Activated gamma-delta T cell treated with Interleukin-2 at 50 U/mL for 16 hours (primary cell): ENCODE data around the gene ATAD5.
"Not testable (repeated sequence)": the region's sequence is repeated elsewhere in the genome, so short reads cannot be mapped to it uniquely, and the experiment has no call there.

ENCODE experiments used
- DNase-seq: peaks from one replicate; pipeline ENCODE4 v3.0.0-alpha.2; 2020

Gene ATAD5

DNA sequence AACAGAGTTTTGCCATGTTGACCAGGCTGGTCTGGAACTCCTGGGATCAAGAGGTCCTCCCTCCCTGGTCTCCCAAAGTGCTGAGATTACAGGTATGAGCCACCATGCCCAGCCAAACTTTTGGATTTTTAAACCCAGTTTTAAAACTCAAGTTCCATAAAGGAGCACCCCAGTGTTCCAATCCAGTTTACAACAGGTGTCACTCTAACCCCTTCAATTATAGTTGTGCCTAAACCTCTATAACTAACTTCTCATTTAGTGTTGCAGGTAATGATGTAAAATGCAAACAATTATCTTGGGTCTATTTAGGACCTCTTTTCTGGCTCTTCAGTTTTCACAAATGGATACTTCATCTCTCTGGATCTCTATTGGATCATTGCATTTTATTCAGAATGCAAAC lies 82.2 kb downstream of the ATAD5 start:
- DNase-seq, result no peak

DNA sequence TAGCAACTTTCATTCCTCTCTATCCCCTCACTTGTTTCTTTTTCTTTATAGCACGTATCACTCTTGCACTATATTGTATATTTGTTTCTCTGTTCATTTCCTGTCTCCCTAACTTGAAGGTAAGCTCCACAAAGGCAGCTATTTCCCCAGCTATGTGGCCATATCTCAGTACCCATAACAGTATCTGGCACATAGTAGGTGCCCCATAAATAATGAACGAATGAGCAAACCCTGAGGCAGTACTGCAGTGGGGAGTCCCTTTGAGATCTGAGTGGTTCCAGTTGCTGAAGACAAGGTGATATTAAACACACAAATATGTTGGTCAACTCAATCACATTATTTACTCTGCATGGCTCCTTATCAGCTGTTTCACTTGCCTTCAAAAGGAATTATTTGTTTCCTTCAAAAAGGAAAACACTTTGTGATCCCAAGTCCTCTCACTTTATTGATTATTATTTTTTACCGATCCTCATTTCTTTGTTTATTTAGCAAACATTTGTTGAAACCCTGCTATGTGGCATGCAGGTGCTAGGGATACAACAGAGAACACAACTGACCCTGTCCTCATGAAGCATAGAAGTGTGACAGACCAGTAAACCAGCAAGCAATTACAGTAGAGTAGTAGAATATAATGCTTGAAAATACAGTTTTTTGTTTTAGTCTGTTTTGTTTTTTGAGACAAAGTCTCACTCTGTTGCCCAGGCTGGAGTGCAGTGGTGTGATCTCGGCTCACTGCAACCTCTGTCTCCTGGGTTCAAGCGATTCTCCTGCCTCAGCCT lies 84.3 kb downstream of the ATAD5 start:
- no peak for DNase-seq

DNA sequence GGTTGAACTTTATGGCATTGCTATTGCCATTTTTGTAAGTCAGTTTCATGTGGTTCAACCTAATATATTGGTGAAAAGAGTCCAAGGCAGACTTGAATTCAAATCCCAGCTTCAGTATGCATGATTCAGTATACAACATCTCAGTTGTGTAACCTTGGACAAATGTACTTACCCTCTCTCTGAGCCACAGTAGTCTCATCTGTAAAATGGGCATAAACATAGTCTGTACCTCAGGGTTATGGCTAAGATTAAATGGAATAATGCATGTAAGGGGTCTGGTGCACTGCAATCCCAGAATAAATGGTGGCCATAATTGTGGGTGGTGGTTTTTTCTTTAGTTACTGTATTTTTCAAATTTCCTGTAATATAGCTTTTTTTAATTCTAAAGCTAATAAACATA lies 85.3 kb downstream of the ATAD5 start:
- no peak for DNase-seq

GRCh38 chr17:30920282-30920681 lies 88.5 kb downstream of the ATAD5 start:
- DNase-seq, result no peak

DNA sequence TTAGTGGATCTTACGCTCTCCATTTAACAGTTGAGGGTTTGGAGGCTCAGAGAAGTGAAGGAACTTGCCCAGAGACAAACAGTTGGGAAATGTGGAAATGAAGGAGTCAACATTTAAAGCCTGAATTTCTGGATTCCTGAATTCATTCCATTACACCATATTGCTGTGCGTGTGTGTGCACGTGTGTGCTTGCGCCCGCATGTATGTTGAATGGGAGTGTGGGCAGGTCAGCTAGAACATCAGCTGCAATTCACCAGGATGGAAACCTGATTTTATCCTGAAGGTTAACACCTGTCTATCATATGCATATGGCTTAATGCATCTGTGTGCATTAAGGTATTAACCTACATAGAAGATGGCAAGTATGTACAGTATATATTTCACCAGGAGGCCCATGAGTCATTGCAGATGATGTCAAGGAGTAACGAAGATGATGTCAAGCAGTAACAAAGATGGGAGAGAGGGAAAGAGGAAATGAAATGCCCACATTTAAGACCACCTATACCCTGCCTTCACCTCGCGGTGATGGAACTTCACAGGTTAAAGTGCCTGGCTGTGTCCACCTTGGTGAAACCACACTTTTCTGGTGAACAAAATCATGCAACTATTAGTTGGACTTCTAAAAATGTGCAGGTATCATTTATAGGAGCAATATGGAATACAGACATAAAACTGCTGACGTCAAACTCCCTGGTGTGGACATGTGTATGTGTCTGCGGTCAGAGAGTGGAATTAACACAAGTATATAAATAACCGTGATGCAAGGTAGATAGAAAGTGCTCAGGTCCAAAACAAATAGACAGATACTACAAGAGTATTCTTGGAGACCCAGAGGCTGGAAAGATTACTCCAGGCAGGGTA lies 89.1 kb downstream of the ATAD5 start:
- DNase-seq, result no peak

DNA sequence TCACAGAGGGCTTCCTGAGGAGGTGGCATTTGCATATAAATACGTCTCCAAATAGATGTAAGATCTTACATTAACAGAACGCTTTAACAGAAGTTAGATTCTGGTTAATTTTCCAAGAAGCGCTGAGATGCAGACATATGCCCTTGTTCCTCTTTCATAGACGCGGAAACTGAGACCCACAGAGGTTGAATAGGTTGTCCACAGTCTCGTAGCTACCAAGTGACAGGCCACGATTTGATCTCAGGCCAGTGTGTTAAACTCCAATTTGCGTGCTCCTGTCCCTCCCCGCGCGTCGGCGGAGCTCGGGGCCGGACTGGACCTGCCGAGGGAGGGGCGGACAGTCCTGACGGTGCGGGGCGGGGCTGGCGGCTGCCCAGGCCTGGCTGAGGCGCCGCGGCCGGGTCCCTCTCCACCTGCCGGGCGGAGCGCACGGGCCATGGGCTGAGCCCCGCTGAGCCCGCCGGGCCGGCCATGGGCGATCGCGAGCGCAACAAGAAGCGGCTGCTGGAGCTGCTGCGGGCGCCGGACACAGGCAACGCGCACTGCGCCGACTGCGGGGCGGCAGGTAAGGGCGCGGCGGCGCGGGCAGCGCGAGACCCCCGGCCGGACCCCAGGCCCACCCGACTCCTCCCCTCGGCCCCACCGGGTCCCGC lies 89.9 kb downstream of the ATAD5 start, which contains the start of gene ADAP2:
Gene ADAP2, plus strand, starts transcription at position 402 of the 653 bp plus-strand sequence. Its CDS starts 70 bp downstream, at position 472.
- no peak for DNase-seq

- no peak for DNase-seq
Observed at GRCh38 chr17:30922235-30923030, 90.7 kb downstream of the ATAD5 start.

DNA sequence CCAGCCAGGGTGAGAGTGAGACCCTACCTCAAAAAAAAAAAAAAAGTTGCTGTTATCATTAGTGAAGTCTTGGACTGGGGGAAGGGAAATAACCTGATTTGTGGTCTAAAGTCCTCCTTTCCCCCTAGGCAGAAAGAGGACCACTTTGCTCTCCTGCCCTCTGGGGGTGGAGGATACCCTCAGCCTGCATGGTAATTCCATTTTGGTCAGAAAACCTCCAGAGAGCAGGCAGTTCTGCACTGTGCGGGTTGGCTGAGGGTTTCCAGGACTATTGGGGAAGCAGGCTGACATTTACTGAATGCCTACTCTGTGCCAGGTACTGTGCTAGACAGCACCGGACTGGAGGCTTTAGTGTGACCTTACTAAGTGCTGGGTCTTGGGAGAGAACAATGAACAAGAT lies 92.6 kb downstream of the ATAD5 start:
- DNase-seq, result no peak

DNA sequence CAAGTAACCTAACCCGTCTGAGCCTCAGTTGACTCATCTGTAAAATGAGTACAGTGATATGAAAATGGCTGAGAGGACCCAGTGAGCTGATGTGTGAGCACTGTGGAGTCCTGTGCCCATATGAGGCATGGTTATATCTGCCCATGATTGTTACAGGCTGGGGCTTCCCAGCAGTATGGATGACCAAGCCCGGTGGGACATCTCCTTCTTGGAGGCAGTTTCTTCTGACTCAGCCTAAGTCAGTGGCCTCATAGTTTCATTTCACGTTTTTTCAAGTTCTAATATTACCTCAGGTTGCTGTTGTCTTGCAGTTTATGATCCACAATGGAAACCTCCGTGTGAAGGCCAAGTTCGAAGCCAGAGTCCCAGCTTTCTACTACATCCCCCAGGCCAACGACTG lies 94.8 kb downstream of the ATAD5 start:
- no peak for DNase-seq

- DNase-seq, result no peak
Observed at GRCh38 chr17:30927756-30928155, 96.0 kb downstream of the ATAD5 start.

GRCh38 chr17:30928584-30928983 lies 96.8 kb downstream of the ATAD5 start:
- no peak for DNase-seq

DNA sequence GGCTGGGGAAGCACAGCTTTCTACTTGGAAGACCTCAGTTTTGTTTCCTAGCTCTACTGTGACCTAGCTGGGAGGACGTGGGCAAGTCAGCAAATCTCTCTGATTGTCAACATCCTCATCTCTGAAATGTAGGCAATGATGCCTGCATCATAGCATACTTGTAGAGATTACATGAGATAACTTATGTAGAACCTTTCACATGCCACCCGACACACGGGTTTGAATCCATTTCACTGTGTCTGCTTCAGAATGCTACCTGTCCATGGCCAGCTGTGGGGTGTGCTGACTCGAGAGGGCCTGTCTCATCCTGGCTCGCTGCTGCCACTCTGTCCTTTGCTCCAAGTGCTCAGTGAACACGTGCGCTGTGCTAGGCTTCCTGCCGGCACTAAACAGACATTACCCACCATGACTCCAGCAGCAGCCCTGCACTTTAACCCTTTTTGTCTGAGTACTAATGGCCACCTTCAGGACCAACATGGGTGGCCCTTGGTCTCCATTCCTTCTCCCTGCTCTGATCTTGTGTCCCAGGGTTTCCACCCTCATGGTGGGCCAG lies 97.4 kb downstream of the ATAD5 start:
- DNase-seq, result no peak

DNA sequence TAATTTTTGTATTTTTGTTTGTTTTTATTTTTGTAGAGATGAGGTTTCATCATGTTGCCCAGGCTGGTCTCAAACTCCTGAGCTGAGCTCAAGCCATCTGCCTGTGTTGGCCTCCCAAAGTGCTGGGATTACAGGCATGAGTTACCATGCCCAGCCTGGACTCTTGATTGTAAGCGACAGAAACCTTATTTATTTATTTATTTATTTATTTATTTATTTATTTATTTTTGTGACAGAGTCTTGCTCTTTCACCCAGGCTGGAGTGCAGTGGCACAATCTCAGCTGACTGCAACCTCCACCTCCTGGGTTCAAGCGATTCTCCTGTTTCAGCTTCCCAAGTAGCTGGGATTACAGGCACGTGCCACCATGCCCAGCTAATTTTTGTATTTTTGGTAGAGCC lies 98.1 kb downstream of the ATAD5 start:
- DNase-seq, result not testable (repeated sequence)

- DNase-seq, result no peak
Observed at GRCh38 chr17:30930495-30930894, 98.7 kb downstream of the ATAD5 start.

GRCh38 chr17:30931582-30931981 lies 99.8 kb downstream of the ATAD5 start:
- DNase-seq, result not testable (repeated sequence)

- no peak for DNase-seq
Observed at GRCh38 chr17:30933966-30934365, 102.2 kb downstream of the ATAD5 start.

DNA sequence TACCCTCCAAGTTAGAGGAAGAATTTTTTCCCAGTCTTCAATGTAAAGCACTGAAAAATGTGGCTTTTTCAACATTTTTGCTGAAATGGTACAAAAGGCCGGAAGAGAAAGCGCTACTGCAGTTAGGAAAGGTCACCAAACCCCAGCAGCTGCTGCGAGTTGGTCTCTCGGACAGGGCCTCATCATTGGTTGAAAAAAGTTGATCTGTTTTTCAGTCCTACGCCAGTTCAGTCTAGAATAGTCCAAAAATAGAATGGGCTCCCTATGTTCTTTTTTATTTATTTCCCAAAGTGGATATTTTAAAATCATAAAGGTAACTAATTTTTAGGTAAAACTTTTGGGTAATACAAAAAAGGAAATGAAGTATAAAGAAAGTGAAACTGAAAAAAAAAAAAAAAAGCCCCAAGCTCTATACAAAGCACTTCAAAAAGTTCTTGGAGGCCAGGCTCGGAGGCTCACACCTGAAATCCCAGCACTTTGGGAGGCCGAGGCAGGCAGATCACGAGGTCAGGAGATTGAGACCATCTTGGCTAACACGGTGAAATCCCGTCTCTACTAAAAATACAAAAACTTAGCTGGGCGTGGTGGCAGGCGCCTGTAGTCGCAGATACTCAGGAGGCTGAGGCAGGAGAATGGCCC lies 107.4 kb downstream of the ATAD5 start:
- DNase-seq, result no peak

GRCh38 chr17:30942308-30943079 lies 110.7 kb downstream of the ATAD5 start:
- DNase-seq, result no peak
